ENCODE data around the gene CRYBB3. TPM values are rescaled to one million over a fixed set of nuclear protein-coding genes. Genes with fewer than 3 reads are reported as not detected.

CRYBB3 gene
- total RNA-seq = under 1 TPM in 1 of 4 donors, not detected in 3; 0.65 TPM

GRCh38 chr22:25199731-25200520 lies at the start of gene CRYBB3:
CRYBB3 (plus strand) TSS chr22:25199858; CDS start chr22:25201397, 1,539 bp downstream.
- TF ChIP-seq CTCF (IDR thresholded peaks at IDR 0.05) (no peak), POLR2A (IDR thresholded peaks at IDR 0.05) (no peak)
- DNase-seq (ENCODE audit: low spot score in 2 of 2) = no peak
- no peak within 1 kb of the TSS for H3K4me3 ChIP-seq (ENCODE audit: low read depth, poor library complexity, severe bottlenecking)
- intact Hi-C loops (cut with DNase I; ENCODE audit: low total_unique reads) = no loop called here
- WGBS, 2 donors = 60 to 67% methylated on average over 11 to 17 of the region's 17 CpGs

DNA sequence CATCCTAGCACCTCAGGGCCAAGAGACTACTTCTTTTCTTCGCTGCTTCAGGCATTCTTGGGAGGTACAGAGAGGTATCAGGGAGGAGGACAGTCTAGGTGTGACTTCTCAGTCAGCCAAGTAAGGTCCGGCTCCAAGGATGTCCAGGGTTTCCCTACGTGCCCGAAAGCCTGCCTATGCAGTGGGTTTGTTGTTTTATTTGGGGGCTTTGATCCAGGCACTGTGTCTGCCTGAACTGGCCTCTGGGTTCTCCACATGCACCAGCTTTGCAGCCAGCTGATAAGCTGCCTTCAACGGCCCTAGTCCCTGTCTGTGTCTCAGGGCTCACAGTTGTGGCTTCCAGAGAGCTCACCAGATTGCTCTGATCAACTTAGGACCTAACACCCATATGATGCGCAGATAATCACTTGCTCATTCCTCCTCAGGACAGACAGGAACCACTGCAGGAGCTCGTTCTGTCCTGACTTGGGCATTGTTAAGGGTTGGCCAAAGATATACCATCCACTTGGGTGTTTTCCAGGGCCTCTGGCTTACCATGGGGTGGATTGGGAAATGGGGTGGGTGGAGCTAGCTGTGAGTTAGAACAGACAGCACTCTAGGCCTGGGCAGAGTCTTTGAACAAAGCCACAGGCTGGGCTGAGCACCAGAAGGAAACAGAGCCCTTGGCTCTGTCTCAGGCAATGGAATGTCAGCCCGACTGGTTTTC lies 45.5 kb upstream of the CRYBB3 start:
- H3K4me3 ChIP-seq (ENCODE audit: low read depth, poor library complexity, severe bottlenecking) = no peak overlapping the region
- DNase-seq (ENCODE audit: low spot score in 2 of 2) = peak in 1 of 2 donors; percentile 82
- intact Hi-C loops (cut with DNase I; ENCODE audit: low total_unique reads) = no loop called here
- no peak for TF ChIP-seq CTCF (IDR thresholded peaks at IDR 0.05)
- no peak for TF ChIP-seq POLR2A (IDR thresholded peaks at IDR 0.05)
- WGBS, 2 donors = 34 to 52% methylated on average over 8 of the region's 8 CpGs

DNA sequence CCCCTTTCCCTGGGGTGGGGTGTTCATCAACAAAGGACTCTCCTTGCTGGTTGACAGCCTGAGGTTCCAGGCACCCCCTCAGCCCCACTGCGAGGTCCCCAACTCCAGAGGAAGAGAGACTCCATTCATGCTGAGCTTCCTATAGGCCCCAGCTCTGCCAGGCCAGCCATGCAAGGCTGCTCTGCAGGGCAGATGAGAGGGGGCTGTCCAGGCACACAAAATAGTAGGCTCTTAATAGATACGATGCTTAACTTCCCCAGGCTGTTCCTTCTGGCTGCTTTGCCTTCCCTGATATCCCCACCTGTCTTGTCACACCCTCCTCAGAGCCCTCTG lies 45.0 kb upstream of the CRYBB3 start:
- TF ChIP-seq POLR2A (IDR thresholded peaks at IDR 0.05) = no peak
- TF ChIP-seq CTCF (IDR thresholded peaks at IDR 0.05) = no peak
- no peak overlapping the region for H3K4me3 ChIP-seq (ENCODE audit: low read depth, poor library complexity, severe bottlenecking)
- no peak for DNase-seq (ENCODE audit: low spot score in 2 of 2)
- intact Hi-C loops (cut with DNase I; ENCODE audit: low total_unique reads) = no loop called here
- 18 to 48% methylated on average over 2 of the region's 2 CpGs for WGBS, 2 donors

DNA sequence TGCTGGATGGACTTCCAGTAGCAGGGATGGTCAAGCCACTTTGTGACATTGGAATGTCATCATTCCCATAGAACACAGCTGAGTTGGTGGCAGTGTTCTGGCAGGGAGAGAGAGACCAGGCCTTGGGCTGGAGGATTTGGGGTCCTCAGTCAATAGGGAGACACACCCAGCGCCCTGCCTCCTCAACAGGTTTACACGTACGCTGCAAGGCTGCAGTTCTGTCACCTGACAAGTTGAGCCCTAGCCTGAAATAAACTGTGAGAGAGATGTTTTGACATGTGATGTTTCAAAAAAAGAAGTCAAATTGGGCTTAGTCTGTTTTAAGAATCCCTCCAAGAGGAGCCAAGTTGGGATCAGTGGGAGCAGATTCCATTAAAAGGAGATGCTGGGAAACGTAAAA lies 42.9 kb upstream of the CRYBB3 start:
- WGBS, 2 donors = 46 to 60% methylated on average over 4 of the region's 4 CpGs
- no peak for DNase-seq (ENCODE audit: low spot score in 2 of 2)

DNA sequence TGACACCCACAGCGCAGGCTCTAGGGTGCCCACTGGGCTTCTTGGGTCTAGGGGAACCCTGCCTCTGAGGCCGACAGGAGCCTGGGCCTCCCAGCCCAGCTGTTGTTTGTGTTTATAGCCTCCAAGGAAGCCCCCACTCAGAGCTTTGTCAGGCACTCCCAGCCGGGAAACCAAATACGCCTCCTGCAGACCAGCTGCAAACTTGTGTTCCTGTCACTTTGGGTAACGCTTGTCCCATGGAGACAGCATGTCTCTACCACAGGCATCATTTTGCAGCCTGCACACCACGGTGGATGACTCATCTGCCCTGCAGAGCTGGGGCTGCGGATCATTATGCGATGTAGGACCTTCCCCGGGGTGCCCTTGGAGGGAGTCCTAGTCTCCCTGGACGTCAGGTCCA lies 40.6 kb upstream of the CRYBB3 start:
- no peak overlapping the region for H3K4me3 ChIP-seq (ENCODE audit: low read depth, poor library complexity, severe bottlenecking)
- WGBS, 2 donors = 36 to 38% methylated on average over 10 of the region's 10 CpGs
- intact Hi-C loops (cut with DNase I; ENCODE audit: low total_unique reads) = no loop called here
- DNase-seq (ENCODE audit: low spot score in 2 of 2) = no peak
- TF ChIP-seq POLR2A (IDR thresholded peaks at IDR 0.05) = no peak

More for the DNA sequence above, 42.9 kb upstream of the CRYBB3 start:
- TF ChIP-seq POLR2A (IDR thresholded peaks at IDR 0.05) (no peak), CTCF (IDR thresholded peaks at IDR 0.05) (no peak)
- intact Hi-C loops (cut with DNase I; ENCODE audit: low total_unique reads) = no loop called here
- H3K4me3 ChIP-seq (ENCODE audit: low read depth, poor library complexity, severe bottlenecking) = no peak overlapping the region

DNA sequence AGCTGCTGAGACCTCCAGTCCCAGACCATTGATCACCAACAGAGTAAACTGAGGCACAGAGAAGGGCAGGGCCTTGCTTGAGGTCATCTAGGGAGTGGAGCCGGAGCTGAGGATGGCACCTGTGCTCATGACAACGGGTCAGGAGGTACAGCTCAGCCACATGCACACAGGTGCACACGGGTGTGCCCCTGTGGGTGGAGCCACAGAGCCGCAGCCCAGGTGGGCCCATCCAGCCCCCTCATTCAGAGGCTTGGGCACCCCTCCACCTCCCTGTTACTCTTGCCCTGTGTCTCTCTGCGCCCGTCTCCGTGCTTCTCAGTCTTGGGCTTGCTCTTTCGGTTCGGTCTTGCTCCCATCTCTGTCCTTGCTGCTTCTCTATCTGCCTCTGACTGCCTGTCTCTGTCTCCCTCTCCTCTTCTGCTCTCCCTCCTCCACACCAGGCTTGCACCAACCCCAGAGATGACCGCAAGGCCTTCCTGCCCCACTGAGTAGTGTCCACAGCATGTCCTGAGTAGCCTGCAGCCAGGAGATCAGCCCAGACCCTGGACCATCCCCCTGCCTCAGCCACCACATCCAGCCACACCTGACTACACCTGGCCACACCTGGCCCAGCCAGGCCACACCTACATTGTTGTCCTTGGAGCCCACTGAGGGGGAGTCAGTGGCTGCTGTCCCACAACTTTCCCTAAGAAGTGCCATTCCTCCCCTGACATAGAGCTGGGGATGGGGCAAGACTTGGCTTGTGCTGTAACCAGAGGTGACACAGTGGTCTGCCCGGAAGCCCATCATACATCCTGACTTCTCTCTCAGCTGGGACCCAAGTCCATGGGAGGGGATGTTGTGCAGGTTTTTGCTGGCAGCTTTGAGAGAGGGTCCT lies 39.3 kb upstream of the CRYBB3 start:
- intact Hi-C loops (cut with DNase I; ENCODE audit: low total_unique reads) = no loop called here
- DNase-seq (ENCODE audit: low spot score in 2 of 2) = no peak
- TF ChIP-seq POLR2A (IDR thresholded peaks at IDR 0.05) = no peak
- TF ChIP-seq CTCF (IDR thresholded peaks at IDR 0.05) = no peak
- no peak overlapping the region for H3K4me3 ChIP-seq (ENCODE audit: low read depth, poor library complexity, severe bottlenecking)
- WGBS, 2 donors = 78 to 81% methylated on average over 11 of the region's 11 CpGs

All from lower leg skin (tissue), 4 donors.